NCI-H748 (cell line): Measurements from ENCODE around the gene ZSCAN1.

Experiments used
- DNase-seq: peaks from one replicate; lab custom pipeline; 2025; ENCODE audit not compliant: unreplicated experiment; lab: John Stamatoyannopoulos, UW

Gene ZSCAN1

GRCh38 chr19:58040751-58041525 lies 7.1 kb downstream of the ZSCAN1 start:
- DNase-seq: no peak

GRCh38 chr19:58042495-58043340 lies 8.9 kb downstream of the ZSCAN1 start:
- DNase-seq: no peak

GRCh38 chr19:58044391-58044790 lies 10.6 kb downstream of the ZSCAN1 start:
- no peak for DNase-seq

- DNase-seq: no peak
Measured at GRCh38 chr19:58044886-58045285, 11.1 kb downstream of the ZSCAN1 start.

- no peak for DNase-seq
Measured at GRCh38 chr19:58045411-58046050, 11.7 kb downstream of the ZSCAN1 start.

GRCh38 chr19:58046856-58047255 lies 13.0 kb downstream of the ZSCAN1 start:
- no peak for DNase-seq

- no peak for DNase-seq
Measured at GRCh38 chr19:58047672-58048071, 13.8 kb downstream of the ZSCAN1 start.

GRCh38 chr19:58052256-58052655 lies 18.4 kb downstream of the ZSCAN1 start:
- DNase-seq: no peak

- no peak for DNase-seq
Measured at GRCh38 chr19:58053480-58054156, 19.8 kb downstream of the ZSCAN1 start.

- peak; percentile 81 for DNase-seq
Measured at GRCh38 chr19:58054901-58055874, 21.4 kb downstream of the ZSCAN1 start.

GRCh38 chr19:58056261-58056660 lies 22.4 kb downstream of the ZSCAN1 start:
- DNase-seq: no peak

GRCh38 chr19:58056861-58057260 lies 23.0 kb downstream of the ZSCAN1 start:
- DNase-seq: no peak

- DNase-seq: no peak
Measured at GRCh38 chr19:58058467-58058866, 24.6 kb downstream of the ZSCAN1 start.

GRCh38 chr19:58059003-58059670 lies 25.3 kb downstream of the ZSCAN1 start, which contains the start of gene ZNF135:
TSS of gene ZNF135 (plus strand) at chr19:58059282. CDS start at chr19:58060003, 721 bp downstream.
- peak; percentile 97 for DNase-seq

GRCh38 chr19:58059671-58060078 lies 25.9 kb downstream of the ZSCAN1 start:
- DNase-seq: no peak

- DNase-seq: no peak
Measured at GRCh38 chr19:58060231-58060630, 26.4 kb downstream of the ZSCAN1 start.

GRCh38 chr19:58063712-58064111 lies 29.9 kb downstream of the ZSCAN1 start:
- DNase-seq: no peak

- no peak for DNase-seq
Measured at GRCh38 chr19:58067240-58067912, 33.6 kb downstream of the ZSCAN1 start.

- DNase-seq: no peak
Measured at GRCh38 chr19:58079792-58080191, 46.0 kb downstream of the ZSCAN1 start.
